ENCODE results near the gene MTIF3. TPM values are rescaled to one million over a fixed set of nuclear protein-coding genes. Genes with fewer than 3 reads are reported as not detected.

Gene MTIF3
- total RNA-seq, 1 experiment from 2014 or later = 20.7 TPM

DNA sequence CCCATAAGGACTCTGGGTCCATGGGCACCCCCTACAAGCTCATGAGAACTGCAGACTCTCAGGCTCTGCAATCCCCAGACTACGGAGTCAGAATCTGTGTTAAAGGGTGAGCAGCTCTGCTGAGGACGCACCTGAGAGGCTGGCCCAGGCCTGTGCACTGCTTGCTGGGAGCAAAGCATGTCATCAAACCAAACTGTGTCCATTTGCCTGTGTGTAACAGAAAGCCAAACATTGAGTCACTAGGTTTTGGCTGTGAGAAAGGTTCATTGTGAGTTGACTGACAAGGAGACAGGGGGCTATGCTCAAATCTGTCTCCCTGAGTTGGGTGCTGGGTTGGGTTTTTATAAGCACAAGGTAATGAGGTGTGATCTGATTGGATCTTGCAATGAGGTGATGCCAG, 22.1 kb upstream of the MTIF3 start:
- no peaks in the 10 kb centered on the region for H3K27me3 ChIP-seq (ENCODE audit: control insufficient read depth, insufficient read depth, low read length)
- TF ChIP-seq POLR2AphosphoS5 (IDR thresholded peaks at IDR 0.05; ENCODE audit: low read depth, low read length) (no peak), SIN3A (IDR thresholded peaks at IDR 0.05; ENCODE audit: borderline replicate concordance, insufficient read depth, low read depth, low read length) (no peak), TCF7L2 (IDR thresholded peaks at IDR 0.05; ENCODE audit: low read depth, low read length) (no peak)
- TF ChIP-seq, protein P1, sequence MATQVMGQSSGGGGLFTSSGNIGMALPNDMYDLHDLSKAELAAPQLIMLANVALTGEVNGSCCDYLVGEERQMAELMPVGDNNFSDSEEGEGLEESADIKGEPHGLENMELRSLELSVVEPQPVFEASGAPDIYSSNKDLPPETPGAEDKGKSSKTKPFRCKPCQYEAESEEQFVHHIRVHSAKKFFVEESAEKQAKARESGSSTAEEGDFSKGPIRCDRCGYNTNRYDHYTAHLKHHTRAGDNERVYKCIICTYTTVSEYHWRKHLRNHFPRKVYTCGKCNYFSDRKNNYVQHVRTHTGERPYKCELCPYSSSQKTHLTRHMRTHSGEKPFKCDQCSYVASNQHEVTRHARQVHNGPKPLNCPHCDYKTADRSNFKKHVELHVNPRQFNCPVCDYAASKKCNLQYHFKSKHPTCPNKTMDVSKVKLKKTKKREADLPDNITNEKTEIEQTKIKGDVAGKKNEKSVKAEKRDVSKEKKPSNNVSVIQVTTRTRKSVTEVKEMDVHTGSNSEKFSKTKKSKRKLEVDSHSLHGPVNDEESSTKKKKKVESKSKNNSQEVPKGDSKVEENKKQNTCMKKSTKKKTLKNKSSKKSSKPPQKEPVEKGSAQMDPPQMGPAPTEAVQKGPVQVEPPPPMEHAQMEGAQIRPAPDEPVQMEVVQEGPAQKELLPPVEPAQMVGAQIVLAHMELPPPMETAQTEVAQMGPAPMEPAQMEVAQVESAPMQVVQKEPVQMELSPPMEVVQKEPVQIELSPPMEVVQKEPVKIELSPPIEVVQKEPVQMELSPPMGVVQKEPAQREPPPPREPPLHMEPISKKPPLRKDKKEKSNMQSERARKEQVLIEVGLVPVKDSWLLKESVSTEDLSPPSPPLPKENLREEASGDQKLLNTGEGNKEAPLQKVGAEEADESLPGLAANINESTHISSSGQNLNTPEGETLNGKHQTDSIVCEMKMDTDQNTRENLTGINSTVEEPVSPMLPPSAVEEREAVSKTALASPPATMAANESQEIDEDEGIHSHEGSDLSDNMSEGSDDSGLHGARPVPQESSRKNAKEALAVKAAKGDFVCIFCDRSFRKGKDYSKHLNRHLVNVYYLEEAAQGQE (IDR thresholded peaks at IDR 0.05; ENCODE audit: insufficient read depth in 1 of 2, low read depth in 2 of 2, low read length in 1 of 2) = no peak
- TF ChIP-seq, protein P2, sequence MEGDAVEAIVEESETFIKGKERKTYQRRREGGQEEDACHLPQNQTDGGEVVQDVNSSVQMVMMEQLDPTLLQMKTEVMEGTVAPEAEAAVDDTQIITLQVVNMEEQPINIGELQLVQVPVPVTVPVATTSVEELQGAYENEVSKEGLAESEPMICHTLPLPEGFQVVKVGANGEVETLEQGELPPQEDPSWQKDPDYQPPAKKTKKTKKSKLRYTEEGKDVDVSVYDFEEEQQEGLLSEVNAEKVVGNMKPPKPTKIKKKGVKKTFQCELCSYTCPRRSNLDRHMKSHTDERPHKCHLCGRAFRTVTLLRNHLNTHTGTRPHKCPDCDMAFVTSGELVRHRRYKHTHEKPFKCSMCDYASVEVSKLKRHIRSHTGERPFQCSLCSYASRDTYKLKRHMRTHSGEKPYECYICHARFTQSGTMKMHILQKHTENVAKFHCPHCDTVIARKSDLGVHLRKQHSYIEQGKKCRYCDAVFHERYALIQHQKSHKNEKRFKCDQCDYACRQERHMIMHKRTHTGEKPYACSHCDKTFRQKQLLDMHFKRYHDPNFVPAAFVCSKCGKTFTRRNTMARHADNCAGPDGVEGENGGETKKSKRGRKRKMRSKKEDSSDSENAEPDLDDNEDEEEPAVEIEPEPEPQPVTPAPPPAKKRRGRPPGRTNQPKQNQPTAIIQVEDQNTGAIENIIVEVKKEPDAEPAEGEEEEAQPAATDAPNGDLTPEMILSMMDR (IDR thresholded peaks at IDR 0.05) = no peak
- in situ Hi-C loops (cut with HindIII; ENCODE audit: low pct_unique_long_range_greater_than_20kb, low sequenced_read_pairs) (no loop called here), intact Hi-C loops (cut with micrococcal nuclease; ENCODE audit: unreplicated experiment) (no loop called here)
- H3K36me3 ChIP-seq (ENCODE audit: control insufficient read depth, insufficient read depth, low read length) = no peaks in the 10 kb centered on the region
- no peak; the same call in 1 of the 2 replicates for ATAC-seq
- H3K27ac ChIP-seq (ENCODE audit: low read length) = no peak overlapping the region
- BruUV-seq (replicated peaks) = no TSS peak
- H3K4me1 ChIP-seq (ENCODE audit: control insufficient read depth, insufficient read depth, low read length) = no peaks in the 10 kb centered on the region
- ChIA-PET POLR2A (no interaction called here), CTCF (no interaction called here)
- DNase-seq (ENCODE audit: low read depth, low spot score) = no peak
- H3K4me3 ChIP-seq (ENCODE audit: low read depth in 2 of 2, low read length in 2 of 2) = no peak overlapping the region
- H3K9me3 ChIP-seq (ENCODE audit: control insufficient read depth, insufficient read depth, low read depth, low read length) = no peaks in the 10 kb centered on the region

DNA sequence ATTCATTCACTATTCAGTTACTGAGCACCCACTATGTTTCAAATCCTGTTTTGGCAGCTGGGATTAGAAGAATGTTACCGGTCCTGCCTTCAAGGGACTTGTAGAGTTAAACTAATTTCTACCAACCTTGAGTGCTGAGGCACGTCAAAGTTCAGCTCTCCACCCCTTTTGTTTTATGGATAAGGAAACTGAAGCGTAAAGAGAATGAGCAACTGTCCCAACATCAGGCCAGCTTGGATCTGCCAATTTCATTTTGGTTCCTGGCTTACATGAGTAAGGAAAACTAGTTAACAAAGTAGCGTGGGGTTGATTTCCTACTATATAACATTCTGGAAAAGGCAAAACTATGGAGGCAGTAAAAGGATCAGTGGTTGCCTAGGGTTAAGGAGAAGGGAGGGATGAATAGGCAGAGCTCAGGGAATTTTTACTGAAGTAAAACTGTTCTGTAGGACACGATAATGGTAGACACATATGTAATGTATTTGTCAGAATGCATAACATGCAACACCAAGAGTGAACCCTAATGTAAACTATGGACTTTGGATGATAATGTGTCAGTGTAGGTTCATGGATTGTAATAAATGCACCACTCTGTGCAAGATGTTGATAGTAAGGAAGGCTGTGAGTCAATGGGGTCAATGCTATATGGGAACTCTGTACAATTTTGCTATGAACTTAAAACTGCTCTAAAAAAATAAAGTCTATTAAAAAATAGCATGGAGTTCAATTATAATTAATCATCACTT, 19.9 kb upstream of the MTIF3 start:
- Histone ChIP-seq H3K27ac (ENCODE audit: low read length) (no peak overlapping the region), H3K4me3 (ENCODE audit: low read depth in 2 of 2, low read length in 2 of 2) (no peak overlapping the region), H3K36me3 (ENCODE audit: control insufficient read depth, insufficient read depth, low read length) (no peaks in the 10 kb centered on the region), H3K27me3 (ENCODE audit: control insufficient read depth, insufficient read depth, low read length) (no peaks in the 10 kb centered on the region), H3K4me1 (ENCODE audit: control insufficient read depth, insufficient read depth, low read length) (no peaks in the 10 kb centered on the region), H3K9me3 (ENCODE audit: control insufficient read depth, insufficient read depth, low read depth, low read length) (no peaks in the 10 kb centered on the region)
- TF ChIP-seq TCF7L2 (IDR thresholded peaks at IDR 0.05; ENCODE audit: low read depth, low read length) (no peak), SIN3A (IDR thresholded peaks at IDR 0.05; ENCODE audit: borderline replicate concordance, insufficient read depth, low read depth, low read length) (no peak), POLR2AphosphoS5 (IDR thresholded peaks at IDR 0.05; ENCODE audit: low read depth, low read length) (no peak)
- TF ChIP-seq, protein P2 (IDR thresholded peaks at IDR 0.05) = no peak
- TF ChIP-seq, protein P1 (IDR thresholded peaks at IDR 0.05; ENCODE audit: insufficient read depth in 1 of 2, low read depth in 2 of 2, low read length in 1 of 2) = no peak
- BruUV-seq (replicated peaks) = no TSS peak
- CTCF ChIA-PET = no interaction called here
- intact Hi-C loops (cut with micrococcal nuclease; ENCODE audit: unreplicated experiment) = no loop called here
- no peak for DNase-seq (ENCODE audit: low read depth, low spot score)
- POLR2A ChIA-PET = no interaction called here
- ATAC-seq = no peak
- in situ Hi-C loops (cut with HindIII; ENCODE audit: low pct_unique_long_range_greater_than_20kb, low sequenced_read_pairs) = no loop called here

All from Panc1 (cell line).